ENCODE measurements around the gene CACNA2D1. TPM values are rescaled to one million over a fixed set of nuclear protein-coding genes. Genes with fewer than 3 reads are reported as not detected.

The CACNA2D1 gene
- total and polyA plus RNA-seq, 2 donors (not counting 1 experiment from before 2014, with no cell fraction given): 31.7 to 64.4 TPM

- Histone ChIP-seq H3K9ac (ENCODE audit: insufficient read depth, low read length) (no peak overlapping the region), H3K36me3 (ENCODE audit: control insufficient read depth, insufficient read depth, low read length) (no peaks in the 10 kb centered on the region), H3K4me2 (ENCODE audit: extremely low read depth, insufficient read depth, low read length) (peak overlapping the region; percentile 32), H3K27me3 (ENCODE audit: control insufficient read depth, insufficient read depth, low read length) (no peaks in the 10 kb centered on the region), H3K9me3 (ENCODE audit: control insufficient read depth, insufficient read depth, low read depth, low read length) (no peaks in the 10 kb centered on the region), H3K4me1 (ENCODE audit: control insufficient read depth, extremely low read depth, insufficient read depth, low read length) (no peaks in the 10 kb centered on the region), H3K4me3 (replicated peaks in 1 of 4; ENCODE audit: control extremely low read depth in 1 of 4, insufficient read depth in 1 of 4, low read depth in 3 of 4, low read length in 4 of 4) (no peak overlapping the region), H4K20me1 (ENCODE audit: control insufficient read depth, extremely low read depth, insufficient read depth, low read length) (no peaks in the 10 kb centered on the region), H3K79me2 (ENCODE audit: control insufficient read depth, insufficient read depth, low read length) (no peaks in the 10 kb centered on the region), H2AFZ (ENCODE audit: low read length) (no peak overlapping the region), H3K27ac (ENCODE audit: insufficient read depth, low read length) (peak overlapping the region; percentile 32)
- TF ChIP-seq EZH2 (IDR thresholded peaks at IDR 0.05; ENCODE audit: low read length, missing control alignments) (no peak), CTCF (conservative IDR thresholded peaks at IDR 0.05 in 1 of 2, IDR thresholded peaks at IDR 0.05 in 1 of 2; ENCODE audit: low read depth in 1 of 2, low read length in 2 of 2) (no peak)
- peak; percentile 71 to 79 for DNase-seq (ENCODE audit: low read depth in 2 of 2)
Observed at GRCh38 chr7:82105463-82105862, 338.1 kb downstream of the CACNA2D1 start.

GRCh38 chr7:82098414-82098813 lies 345.2 kb downstream of the CACNA2D1 start:
- H3K9me3 ChIP-seq (ENCODE audit: control insufficient read depth, insufficient read depth, low read depth, low read length): no peaks in the 10 kb centered on the region
- no peaks in the 10 kb centered on the region for H3K27me3 ChIP-seq (ENCODE audit: control insufficient read depth, insufficient read depth, low read length)
- no peak overlapping the region for H3K9ac ChIP-seq (ENCODE audit: insufficient read depth, low read length)
- H3K4me2 ChIP-seq (ENCODE audit: extremely low read depth, insufficient read depth, low read length): no peak overlapping the region
- no peak overlapping the region for H2AFZ ChIP-seq (ENCODE audit: low read length)
- no peaks in the 10 kb centered on the region for H3K79me2 ChIP-seq (ENCODE audit: control insufficient read depth, insufficient read depth, low read length)
- TF ChIP-seq CTCF (conservative IDR thresholded peaks at IDR 0.05 in 1 of 2, IDR thresholded peaks at IDR 0.05 in 1 of 2; ENCODE audit: low read depth in 1 of 2, low read length in 2 of 2) (no peak), EZH2 (IDR thresholded peaks at IDR 0.05; ENCODE audit: low read length, missing control alignments) (no peak)
- no peak for DNase-seq (ENCODE audit: low read depth in 2 of 2)
- no peak overlapping the region for H3K4me3 ChIP-seq (replicated peaks in 1 of 4; ENCODE audit: control extremely low read depth in 1 of 4, insufficient read depth in 1 of 4, low read depth in 3 of 4, low read length in 4 of 4)
- H4K20me1 ChIP-seq (ENCODE audit: control insufficient read depth, extremely low read depth, insufficient read depth, low read length): no peaks in the 10 kb centered on the region
- H3K27ac ChIP-seq (ENCODE audit: insufficient read depth, low read length): no peak overlapping the region
- no peaks in the 10 kb centered on the region for H3K4me1 ChIP-seq (ENCODE audit: control insufficient read depth, extremely low read depth, insufficient read depth, low read length)
- H3K36me3 ChIP-seq (ENCODE audit: control insufficient read depth, insufficient read depth, low read length): no peaks in the 10 kb centered on the region

GRCh38 chr7:82091126-82091684 lies 352.4 kb downstream of the CACNA2D1 start:
- no peaks in the 10 kb centered on the region for H4K20me1 ChIP-seq (ENCODE audit: control insufficient read depth, extremely low read depth, insufficient read depth, low read length)
- no peak overlapping the region for H3K9ac ChIP-seq (ENCODE audit: insufficient read depth, low read length)
- TF ChIP-seq EZH2 (IDR thresholded peaks at IDR 0.05; ENCODE audit: low read length, missing control alignments): no peak
- no peak overlapping the region for H3K27ac ChIP-seq (ENCODE audit: insufficient read depth, low read length)
- H2AFZ ChIP-seq (ENCODE audit: low read length): no peak overlapping the region
- H3K9me3 ChIP-seq (ENCODE audit: control insufficient read depth, insufficient read depth, low read depth, low read length): no peaks in the 10 kb centered on the region
- DNase-seq (ENCODE audit: low read depth in 2 of 2): no peak
- H3K4me3 ChIP-seq (replicated peaks in 1 of 4; ENCODE audit: control extremely low read depth in 1 of 4, insufficient read depth in 1 of 4, low read depth in 3 of 4, low read length in 4 of 4): no peak overlapping the region
- H3K79me2 ChIP-seq (ENCODE audit: control insufficient read depth, insufficient read depth, low read length): no peaks in the 10 kb centered on the region
- H3K4me2 ChIP-seq (ENCODE audit: extremely low read depth, insufficient read depth, low read length): no peak overlapping the region
- no peaks in the 10 kb centered on the region for H3K27me3 ChIP-seq (ENCODE audit: control insufficient read depth, insufficient read depth, low read length)
- no peaks in the 10 kb centered on the region for H3K36me3 ChIP-seq (ENCODE audit: control insufficient read depth, insufficient read depth, low read length)
- no peaks in the 10 kb centered on the region for H3K4me1 ChIP-seq (ENCODE audit: control insufficient read depth, extremely low read depth, insufficient read depth, low read length)

All from fibroblast of lung (primary cell).